ENCODE data around the gene RPL13. TPM values are rescaled to one million over a fixed set of nuclear protein-coding genes. Genes with fewer than 3 reads are reported as not detected.

RPL13 gene
- total and polyA plus RNA-seq, 9 of the 15 experiments (the other 6 are each of a cell fraction or from before 2014, with no cell fraction given), result 227 to 6,042 (median 1,633) TPM

DNA sequence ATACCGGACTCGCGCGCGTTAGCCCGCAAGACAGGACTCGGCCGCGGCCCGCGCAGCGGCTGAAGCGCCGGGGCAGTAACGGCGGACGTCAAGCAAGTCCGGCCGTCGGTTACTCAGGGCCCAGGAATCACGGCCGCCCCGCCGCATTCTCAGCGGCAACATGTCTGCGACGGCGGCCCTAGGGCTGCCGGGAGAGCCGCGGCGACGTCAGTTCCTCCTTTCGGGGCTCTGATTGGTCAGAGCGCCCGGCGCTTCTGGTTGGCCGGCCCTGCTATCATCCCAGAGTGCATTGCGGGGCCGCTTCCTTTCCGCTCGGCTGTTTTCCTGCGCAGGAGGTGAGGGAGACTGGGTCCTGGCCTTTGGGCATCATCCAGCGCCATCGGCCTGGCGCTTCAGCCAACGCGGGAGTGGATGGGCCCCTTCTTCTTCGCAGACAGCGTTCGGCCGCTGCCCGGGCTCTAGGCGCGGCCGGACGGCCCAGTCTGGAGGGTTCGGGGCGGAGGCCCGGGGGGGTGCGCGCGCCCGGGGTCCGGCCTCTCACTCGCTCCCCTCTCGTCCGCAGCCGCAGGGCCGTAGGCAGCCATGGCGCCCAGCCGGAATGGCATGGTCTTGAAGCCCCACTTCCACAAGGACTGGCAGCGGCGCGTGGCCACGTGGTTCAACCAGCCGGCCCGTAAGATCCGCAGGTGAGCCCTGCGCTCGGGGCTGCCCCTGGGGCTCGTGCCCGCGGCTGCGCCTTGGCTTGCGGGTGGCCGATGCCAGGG is at the start of gene RPL13 (continued):
- TF ChIP-seq, protein P1, sequence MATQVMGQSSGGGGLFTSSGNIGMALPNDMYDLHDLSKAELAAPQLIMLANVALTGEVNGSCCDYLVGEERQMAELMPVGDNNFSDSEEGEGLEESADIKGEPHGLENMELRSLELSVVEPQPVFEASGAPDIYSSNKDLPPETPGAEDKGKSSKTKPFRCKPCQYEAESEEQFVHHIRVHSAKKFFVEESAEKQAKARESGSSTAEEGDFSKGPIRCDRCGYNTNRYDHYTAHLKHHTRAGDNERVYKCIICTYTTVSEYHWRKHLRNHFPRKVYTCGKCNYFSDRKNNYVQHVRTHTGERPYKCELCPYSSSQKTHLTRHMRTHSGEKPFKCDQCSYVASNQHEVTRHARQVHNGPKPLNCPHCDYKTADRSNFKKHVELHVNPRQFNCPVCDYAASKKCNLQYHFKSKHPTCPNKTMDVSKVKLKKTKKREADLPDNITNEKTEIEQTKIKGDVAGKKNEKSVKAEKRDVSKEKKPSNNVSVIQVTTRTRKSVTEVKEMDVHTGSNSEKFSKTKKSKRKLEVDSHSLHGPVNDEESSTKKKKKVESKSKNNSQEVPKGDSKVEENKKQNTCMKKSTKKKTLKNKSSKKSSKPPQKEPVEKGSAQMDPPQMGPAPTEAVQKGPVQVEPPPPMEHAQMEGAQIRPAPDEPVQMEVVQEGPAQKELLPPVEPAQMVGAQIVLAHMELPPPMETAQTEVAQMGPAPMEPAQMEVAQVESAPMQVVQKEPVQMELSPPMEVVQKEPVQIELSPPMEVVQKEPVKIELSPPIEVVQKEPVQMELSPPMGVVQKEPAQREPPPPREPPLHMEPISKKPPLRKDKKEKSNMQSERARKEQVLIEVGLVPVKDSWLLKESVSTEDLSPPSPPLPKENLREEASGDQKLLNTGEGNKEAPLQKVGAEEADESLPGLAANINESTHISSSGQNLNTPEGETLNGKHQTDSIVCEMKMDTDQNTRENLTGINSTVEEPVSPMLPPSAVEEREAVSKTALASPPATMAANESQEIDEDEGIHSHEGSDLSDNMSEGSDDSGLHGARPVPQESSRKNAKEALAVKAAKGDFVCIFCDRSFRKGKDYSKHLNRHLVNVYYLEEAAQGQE (IDR thresholded peaks at IDR 0.05; ENCODE audit: borderline replicate concordance), result no peak
- TF ChIP-seq, protein P1 (CRISPR knock-in tag; IDR thresholded peaks at IDR 0.05; ENCODE audit: low read depth), result peak; percentile 40; the same call in 1 of the 2 replicates
- TF ChIP-seq FOXM1 (IDR thresholded peaks at IDR 0.05; ENCODE audit: low read depth) (no peak), FOXM1 (CRISPR knock-in tag; IDR thresholded peaks at IDR 0.05; ENCODE audit: low read depth) (no peak; the same call in 1 of the 2 replicates), MAFK (IDR thresholded peaks at IDR 0.05; ENCODE audit: low read length) (no peak), RBBP5 (IDR thresholded peaks at IDR 0.05; ENCODE audit: borderline replicate concordance, insufficient read depth, low read length, poor library complexity, severe bottlenecking) (peak; percentile 99), SPI1 (IDR thresholded peaks at IDR 0.05; ENCODE audit: borderline replicate concordance, low read depth, low read length) (peak; percentile 57; the same call in 1 of the 2 replicates), RFX5 (IDR thresholded peaks at IDR 0.05; ENCODE audit: low read depth, low read length) (no peak), NFATC3 (IDR thresholded peaks at IDR 0.05) (no peak), MYC (IDR thresholded peaks at IDR 0.05; ENCODE audit: low read depth, low read length) (peak; percentile 98), MYC (CRISPR knock-in tag; IDR thresholded peaks at IDR 0.05; ENCODE audit: borderline replicate concordance, low read depth) (peak; percentile 83; the same call in 1 of the 2 replicates), ERF (CRISPR knock-in tag; IDR thresholded peaks at IDR 0.05) (peak; percentile 90; the same call in 1 of the 2 replicates), KAT7 (CRISPR knock-in tag; IDR thresholded peaks at IDR 0.05; ENCODE audit: borderline replicate concordance) (0 out of 2 replicates have a peak, but pooled peaks have one; percentile 12), ZNF785 (CRISPR knock-in tag; IDR thresholded peaks at IDR 0.05) (no peak), HEY1 (CRISPR knock-in tag; IDR thresholded peaks at IDR 0.05; ENCODE audit: borderline replicate concordance) (no peak), RBM22 (IDR thresholded peaks at IDR 0.05; ENCODE audit: low read depth, low read length, poor library complexity, severe bottlenecking) (peak; percentile 93)
- TF ChIP-seq, protein P2, sequence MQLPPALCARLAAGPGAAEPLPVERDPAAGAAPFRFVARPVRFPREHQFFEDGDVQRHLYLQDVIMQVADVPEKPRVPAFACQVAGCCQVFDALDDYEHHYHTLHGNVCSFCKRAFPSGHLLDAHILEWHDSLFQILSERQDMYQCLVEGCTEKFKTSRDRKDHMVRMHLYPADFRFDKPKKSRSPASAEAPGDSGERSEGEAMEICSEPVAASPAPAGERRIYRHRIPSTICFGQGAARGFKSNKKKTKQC (CRISPR knock-in tag; IDR thresholded peaks at IDR 0.05), result peak; percentile 75
